ENCODE results near the gene AP2M1. TPM values are rescaled to one million over a fixed set of nuclear protein-coding genes. Genes with fewer than 3 reads are reported as not detected.

Gene AP2M1
- total RNA-seq = 247 and 299 TPM in 2 replicates

GRCh38 chr3:184174646-184175492 lies at the start of gene AP2M1:
Gene AP2M1 (plus strand): TSS chr3:184174855. CDS start chr3:184176994, 2,139 bp downstream.

GRCh38 chr3:184135149-184135910 lies 39.3 kb upstream of the AP2M1 start, which contains the start of gene EIF2B5:
Gene EIF2B5 (plus strand): TSS chr3:184135358. CDS start chr3:184135386, 28 bp downstream.

GRCh38 chr3:184154885-184155643 lies 19.6 kb upstream of the AP2M1 start, which contains the start of gene DVL3:
Gene DVL3 (plus strand): TSS chr3:184155377. CDS start chr3:184155636, 259 bp downstream.

GRCh38 chr3:184186184-184186901 lies 11.7 kb downstream of the AP2M1 start, which contains the start of gene ABCF3:
Gene ABCF3 (plus strand): TSS chr3:184186199. CDS start chr3:184186208, 9 bp downstream.

GRCh38 chr3:184229394-184230080 lies 54.9 kb downstream of the AP2M1 start, which contains the start of gene VWA5B2:
Gene VWA5B2 (plus strand): TSS chr3:184229585. CDS start chr3:184230529, 944 bp downstream.

Other genes starting within 250 kb of the AP2M1 start
- gene ABCC5, start 157.0 kb upstream of the AP2M1 start, total RNA-seq = 9.8 and 11.0 TPM in 2 replicates
- gene HTR3D, start 143.1 kb upstream of the AP2M1 start, total RNA-seq = not detected in 2 replicates
- not detected in 2 replicates for gene HTR3C, start 121.8 kb upstream of the AP2M1 start, total RNA-seq
- not detected in 2 replicates for gene HTR3E, start 77.8 kb upstream of the AP2M1 start, total RNA-seq
- 13.9 and 15.5 TPM in 2 replicates for gene EIF2B5, start 39.5 kb upstream of the AP2M1 start, total RNA-seq
- 39.9 and 56.8 TPM in 2 replicates for gene DVL3, start 19.5 kb upstream of the AP2M1 start, total RNA-seq
- 35.8 and 43.3 TPM in 2 replicates for gene ABCF3, start 11.3 kb downstream of the AP2M1 start, total RNA-seq
- 0.05 and 0.06 TPM in 2 replicates for gene VWA5B2, start 54.7 kb downstream of the AP2M1 start, total RNA-seq
- gene ALG3, start 74.1 kb downstream of the AP2M1 start, total RNA-seq = 71.8 and 73.8 TPM in 2 replicates
- gene EEF1AKMT4, start 74.8 kb downstream of the AP2M1 start, total RNA-seq = 4.3 and 5.9 TPM in 2 replicates
- not detected in 2 replicates for gene CAMK2N2, start 86.7 kb downstream of the AP2M1 start, total RNA-seq
- 0.12 TPM in 1 of 2 replicates, not detected in the other for gene ECE2, start 101.2 kb downstream of the AP2M1 start, total RNA-seq
- 172 and 183 TPM in 2 replicates for gene PSMD2, start 124.4 kb downstream of the AP2M1 start, total RNA-seq
- gene EIF4G1, start 139.8 kb downstream of the AP2M1 start, total RNA-seq = 253 and 283 TPM in 2 replicates
- 16.7 and 17.4 TPM in 2 replicates for gene FAM131A, start 162.7 kb downstream of the AP2M1 start, total RNA-seq
- gene CLCN2, start 186.8 kb downstream of the AP2M1 start, total RNA-seq = 2.5 and 3.0 TPM in 2 replicates
- gene POLR2H, start 186.9 kb downstream of the AP2M1 start, total RNA-seq = 73.9 and 86.3 TPM in 2 replicates
- gene THPO, start 203.4 kb downstream of the AP2M1 start, total RNA-seq = 0.19 TPM in 1 of 2 replicates, not detected in the other
- gene CHRD, start 205.2 kb downstream of the AP2M1 start, total RNA-seq = 1.0 and 2.2 TPM in 2 replicates

All from cardiac ventricle fibroblast (primary cell).